Measurements from ENCODE around the gene DGKD.

GRCh38 chr2:233464056-233464455 is 109.8 kb downstream of the DGKD start:
- no peak for TF ChIP-seq POU5F1 (IDR thresholded peaks at IDR 0.05; ENCODE audit: borderline replicate concordance, low read depth, low read length, partially characterized antibody)
- no peak for TF ChIP-seq HDGF (IDR thresholded peaks at IDR 0.05)
- no peak for TF ChIP-seq U2AF1 (optimal IDR thresholded peaks at IDR 0.05; ENCODE audit: low read depth, low read length)
- no peak for TF ChIP-seq NR1H2 (CRISPR knock-in tag; IDR thresholded peaks at IDR 0.05)
- no peak for TF ChIP-seq EZH2 (IDR thresholded peaks at IDR 0.05; ENCODE audit: borderline replicate concordance, low read depth, low read length)
- TF ChIP-seq ZNF124 (CRISPR knock-in tag; IDR thresholded peaks at IDR 0.05): no peak
- TF ChIP-seq BDP1 (IDR thresholded peaks at IDR 0.05; ENCODE audit: insufficient read depth, insufficient read length): no peak
- TF ChIP-seq MAZ (CRISPR knock-in tag; conservative IDR thresholded peaks at IDR 0.05 in 1 of 2, IDR thresholded peaks at IDR 0.05 in 1 of 2): no peak
- TF ChIP-seq UBTF (IDR thresholded peaks at IDR 0.05; ENCODE audit: borderline replicate concordance in 1 of 2, low read depth in 2 of 2, low read length in 2 of 2): no peak
